Liver (tissue), 3 donors: Measurements from ENCODE around the gene RARS2.

Source experiments
- GABPA ChIP-seq, 2 donors: IDR thresholded peaks in 1 of 2; conservative IDR thresholded peaks in 1 of 2; 2 replicates each; pipeline ENCODE4 v1.6.1; 2016; ENCODE audit warnings: antibody characterized with exemption in 2 of 2, mild to moderate bottlenecking in 1 of 2, moderate library complexity in 1 of 2
- HNF4G ChIP-seq: IDR thresholded peaks from 2 replicates; pipeline ENCODE4 v1.6.1; 2016; ENCODE audit warnings: antibody characterized with exemption
- JUND ChIP-seq, 2 donors: IDR thresholded peaks; 2 replicates each; pipeline ENCODE4 v1.6.1; 2016; ENCODE audit warnings: antibody characterized with exemption in 2 of 2
- NR2F2 ChIP-seq: IDR thresholded peaks from 2 replicates; pipeline ENCODE4 v1.6.1; 2016; ENCODE audit warnings: antibody characterized with exemption
- RAD21 ChIP-seq, 2 donors: IDR thresholded peaks; 2 replicates each; pipeline ENCODE4 v1.6.1; 2016; ENCODE audit warnings: antibody characterized with exemption in 2 of 2, mild to moderate bottlenecking in 2 of 2
- SP1 ChIP-seq: IDR thresholded peaks from 2 replicates; pipeline ENCODE4 v1.6.1; 2018; ENCODE audit warnings: antibody characterized with exemption, mild to moderate bottlenecking
- TAF1 ChIP-seq: conservative IDR thresholded peaks from 2 replicates; pipeline ENCODE4 v1.6.1; 2016; ENCODE audit warnings: antibody characterized with exemption, mild to moderate bottlenecking
- YY1 ChIP-seq: IDR thresholded peaks from 2 replicates; pipeline ENCODE4 v1.6.1; 2016; ENCODE audit warnings: antibody characterized with exemption, mild to moderate bottlenecking
- TF ChIP-seq, protein P1 (sequence below): fragments of 150-350 bp; IDR thresholded peaks from 2 replicates; pipeline ENCODE4 v1.5.1; 2017; ENCODE audit warnings: improper control_type of control experiment, low read depth, low read length; ENCODE audit not compliant: missing input control
- TF ChIP-seq, protein P2 (sequence below): IDR thresholded peaks from 2 replicates; pipeline ENCODE4 v1.6.1; 2016; ENCODE audit warnings: antibody characterized with exemption
- TF ChIP-seq, protein P3 (sequence below): IDR thresholded peaks from 2 replicates; pipeline ENCODE4 v1.6.1; 2016; ENCODE audit warnings: antibody characterized with exemption, mild to moderate bottlenecking
- TF ChIP-seq, protein P4 (sequence below): IDR thresholded peaks from 2 replicates; pipeline ENCODE4 v1.6.1; 2016; ENCODE audit warnings: antibody characterized with exemption
- donor health status: healthy.
- donor health status: healthy.

DNA sequence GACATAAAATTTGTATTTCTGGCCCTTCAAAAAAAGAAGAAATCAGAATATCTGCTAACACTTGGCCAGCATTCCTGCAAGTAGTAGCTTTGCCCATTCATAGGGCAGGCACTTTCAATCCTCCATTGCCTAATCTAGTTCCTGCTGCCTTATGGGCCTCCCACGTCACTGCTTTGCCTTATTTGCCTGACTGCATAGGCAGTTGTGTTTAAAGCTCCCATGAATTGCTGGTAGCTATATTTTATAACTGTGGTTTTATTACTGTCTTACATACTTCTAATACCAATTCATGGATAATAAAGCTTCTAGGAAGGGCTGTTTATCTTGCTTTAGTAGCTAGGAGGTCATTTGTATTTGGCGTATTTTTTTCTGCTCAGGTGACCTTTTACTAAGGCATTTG is 124.7 kb downstream of the RARS2 start:
- TF ChIP-seq, protein P1, sequence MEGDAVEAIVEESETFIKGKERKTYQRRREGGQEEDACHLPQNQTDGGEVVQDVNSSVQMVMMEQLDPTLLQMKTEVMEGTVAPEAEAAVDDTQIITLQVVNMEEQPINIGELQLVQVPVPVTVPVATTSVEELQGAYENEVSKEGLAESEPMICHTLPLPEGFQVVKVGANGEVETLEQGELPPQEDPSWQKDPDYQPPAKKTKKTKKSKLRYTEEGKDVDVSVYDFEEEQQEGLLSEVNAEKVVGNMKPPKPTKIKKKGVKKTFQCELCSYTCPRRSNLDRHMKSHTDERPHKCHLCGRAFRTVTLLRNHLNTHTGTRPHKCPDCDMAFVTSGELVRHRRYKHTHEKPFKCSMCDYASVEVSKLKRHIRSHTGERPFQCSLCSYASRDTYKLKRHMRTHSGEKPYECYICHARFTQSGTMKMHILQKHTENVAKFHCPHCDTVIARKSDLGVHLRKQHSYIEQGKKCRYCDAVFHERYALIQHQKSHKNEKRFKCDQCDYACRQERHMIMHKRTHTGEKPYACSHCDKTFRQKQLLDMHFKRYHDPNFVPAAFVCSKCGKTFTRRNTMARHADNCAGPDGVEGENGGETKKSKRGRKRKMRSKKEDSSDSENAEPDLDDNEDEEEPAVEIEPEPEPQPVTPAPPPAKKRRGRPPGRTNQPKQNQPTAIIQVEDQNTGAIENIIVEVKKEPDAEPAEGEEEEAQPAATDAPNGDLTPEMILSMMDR = no peak
- TF ChIP-seq HNF4G (no peak), JUND (IDR thresholded peaks at IDR 0.05) (no peak), NR2F2 (no peak), YY1 (no peak), TAF1 (no peak), SP1 (no peak), RAD21 (IDR thresholded peaks at IDR 0.05) (no peak), GABPA (IDR thresholded peaks at IDR 0.05 in 1 of 2, conservative IDR thresholded peaks at IDR 0.05 in 1 of 2) (no peak)
- TF ChIP-seq, protein P2, sequence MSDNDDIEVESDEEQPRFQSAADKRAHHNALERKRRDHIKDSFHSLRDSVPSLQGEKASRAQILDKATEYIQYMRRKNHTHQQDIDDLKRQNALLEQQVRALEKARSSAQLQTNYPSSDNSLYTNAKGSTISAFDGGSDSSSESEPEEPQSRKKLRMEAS = no peak
- TF ChIP-seq, protein P3, sequence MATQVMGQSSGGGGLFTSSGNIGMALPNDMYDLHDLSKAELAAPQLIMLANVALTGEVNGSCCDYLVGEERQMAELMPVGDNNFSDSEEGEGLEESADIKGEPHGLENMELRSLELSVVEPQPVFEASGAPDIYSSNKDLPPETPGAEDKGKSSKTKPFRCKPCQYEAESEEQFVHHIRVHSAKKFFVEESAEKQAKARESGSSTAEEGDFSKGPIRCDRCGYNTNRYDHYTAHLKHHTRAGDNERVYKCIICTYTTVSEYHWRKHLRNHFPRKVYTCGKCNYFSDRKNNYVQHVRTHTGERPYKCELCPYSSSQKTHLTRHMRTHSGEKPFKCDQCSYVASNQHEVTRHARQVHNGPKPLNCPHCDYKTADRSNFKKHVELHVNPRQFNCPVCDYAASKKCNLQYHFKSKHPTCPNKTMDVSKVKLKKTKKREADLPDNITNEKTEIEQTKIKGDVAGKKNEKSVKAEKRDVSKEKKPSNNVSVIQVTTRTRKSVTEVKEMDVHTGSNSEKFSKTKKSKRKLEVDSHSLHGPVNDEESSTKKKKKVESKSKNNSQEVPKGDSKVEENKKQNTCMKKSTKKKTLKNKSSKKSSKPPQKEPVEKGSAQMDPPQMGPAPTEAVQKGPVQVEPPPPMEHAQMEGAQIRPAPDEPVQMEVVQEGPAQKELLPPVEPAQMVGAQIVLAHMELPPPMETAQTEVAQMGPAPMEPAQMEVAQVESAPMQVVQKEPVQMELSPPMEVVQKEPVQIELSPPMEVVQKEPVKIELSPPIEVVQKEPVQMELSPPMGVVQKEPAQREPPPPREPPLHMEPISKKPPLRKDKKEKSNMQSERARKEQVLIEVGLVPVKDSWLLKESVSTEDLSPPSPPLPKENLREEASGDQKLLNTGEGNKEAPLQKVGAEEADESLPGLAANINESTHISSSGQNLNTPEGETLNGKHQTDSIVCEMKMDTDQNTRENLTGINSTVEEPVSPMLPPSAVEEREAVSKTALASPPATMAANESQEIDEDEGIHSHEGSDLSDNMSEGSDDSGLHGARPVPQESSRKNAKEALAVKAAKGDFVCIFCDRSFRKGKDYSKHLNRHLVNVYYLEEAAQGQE = no peak
- TF ChIP-seq, protein P4, sequence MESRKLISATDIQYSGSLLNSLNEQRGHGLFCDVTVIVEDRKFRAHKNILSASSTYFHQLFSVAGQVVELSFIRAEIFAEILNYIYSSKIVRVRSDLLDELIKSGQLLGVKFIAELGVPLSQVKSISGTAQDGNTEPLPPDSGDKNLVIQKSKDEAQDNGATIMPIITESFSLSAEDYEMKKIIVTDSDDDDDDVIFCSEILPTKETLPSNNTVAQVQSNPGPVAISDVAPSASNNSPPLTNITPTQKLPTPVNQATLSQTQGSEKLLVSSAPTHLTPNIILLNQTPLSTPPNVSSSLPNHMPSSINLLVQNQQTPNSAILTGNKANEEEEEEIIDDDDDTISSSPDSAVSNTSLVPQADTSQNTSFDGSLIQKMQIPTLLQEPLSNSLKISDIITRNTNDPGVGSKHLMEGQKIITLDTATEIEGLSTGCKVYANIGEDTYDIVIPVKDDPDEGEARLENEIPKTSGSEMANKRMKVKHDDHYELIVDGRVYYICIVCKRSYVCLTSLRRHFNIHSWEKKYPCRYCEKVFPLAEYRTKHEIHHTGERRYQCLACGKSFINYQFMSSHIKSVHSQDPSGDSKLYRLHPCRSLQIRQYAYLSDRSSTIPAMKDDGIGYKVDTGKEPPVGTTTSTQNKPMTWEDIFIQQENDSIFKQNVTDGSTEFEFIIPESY = no peak
